Parathyroid adenoma (tissue), 2 donors: ENCODE data around the gene USP3.
A peak's percentile ranks its signal among the peaks of the same experiment; 100 is the strongest.
"Not testable (repeated sequence)": the region's sequence is repeated elsewhere in the genome, so short reads cannot be mapped to it uniquely, and the experiment has no call there.

Source experiments
- H2AFZ ChIP-seq: fragments of 300-600 bp; sonication (generic); one replicate; pipeline ENCODE4 v1.7.0; 2017; ENCODE audit warnings: antibody characterized with exemption, mild to moderate bottlenecking
- H3K27ac ChIP-seq: fragments of 300-600 bp; sonication (generic); one replicate; pipeline ENCODE4 v1.7.0; 2017
- H3K27me3 ChIP-seq: fragments of 300-600 bp; sonication (generic); one replicate; pipeline ENCODE4 v1.7.0; 2017; ENCODE audit warnings: low read length; ENCODE audit not compliant: control insufficient read depth, insufficient read depth
- H3K36me3 ChIP-seq: fragments of 300-600 bp; sonication (generic); one replicate; pipeline ENCODE4 v1.7.0; 2017; ENCODE audit warnings: low read length; ENCODE audit not compliant: control insufficient read depth, insufficient read depth
- H3K4me1 ChIP-seq: fragments of 300-600 bp; sonication (generic); one replicate; pipeline ENCODE4 v1.7.0; 2017; ENCODE audit warnings: control low read depth
- H3K4me2 ChIP-seq: fragments of 300-600 bp; sonication (generic); one replicate; pipeline ENCODE4 v1.7.0; 2017; ENCODE audit warnings: low read length
- H3K4me3 ChIP-seq: fragments of 300-600 bp; sonication (generic); one replicate; pipeline ENCODE4 v1.7.0; 2017; ENCODE audit warnings: low read depth, low read length
- H3K79me2 ChIP-seq: fragments of 300-600 bp; sonication (generic); one replicate; pipeline ENCODE4 v1.7.0; 2017; ENCODE audit warnings: control low read depth
- H3K9ac ChIP-seq: fragments of 300-600 bp; sonication (generic); one replicate; pipeline ENCODE4 v1.7.0; 2017; ENCODE audit warnings: mild to moderate bottlenecking
- H3K9me3 ChIP-seq: fragments of 300-600 bp; sonication (generic); one replicate; pipeline ENCODE4 v1.7.0; 2017; ENCODE audit warnings: low read length; ENCODE audit not compliant: control insufficient read depth
- CTCF ChIP-seq: fragments of 300-600 bp; sonication (generic); IDR thresholded peaks from one replicate; pipeline ENCODE4 v1.7.0; 2017; ENCODE audit warnings: antibody characterized with exemption, mild to moderate bottlenecking
- donor health status: primary hyperparathyroidism.

Gene USP3

GRCh38 chr15:63487076-63487757 lies 17.2 kb upstream of the USP3 start:
- Histone ChIP-seq H3K27me3 (no peaks in the 10 kb centered on the region), H3K36me3 (no peaks in the 10 kb centered on the region), H3K27ac (no peak overlapping the region), H3K4me1 (no peaks in the 10 kb centered on the region), H3K9ac (no peak overlapping the region), H3K4me3 (no peak overlapping the region), H2AFZ (no peak overlapping the region), H3K4me2 (no peak overlapping the region), H3K79me2 (no peaks in the 10 kb centered on the region), H3K9me3 (no peaks in the 10 kb centered on the region)
- TF ChIP-seq CTCF, result peak; percentile 72

- not testable (repeated sequence) for H3K4me1 ChIP-seq, H3K27ac ChIP-seq, H3K79me2 ChIP-seq, H3K9ac ChIP-seq, H3K36me3 ChIP-seq, H3K4me3 ChIP-seq, H3K27me3 ChIP-seq, H2AFZ ChIP-seq, H3K4me2 ChIP-seq, H3K9me3 ChIP-seq
Measured at GRCh38 chr15:63487758-63488397, 16.5 kb upstream of the USP3 start.

GRCh38 chr15:63488398-63488960 lies 15.9 kb upstream of the USP3 start:
- H3K9me3 ChIP-seq, result no peaks in the 10 kb centered on the region
- H3K4me3 ChIP-seq, result no peak overlapping the region
- no peaks in the 10 kb centered on the region for H3K36me3 ChIP-seq
- H3K79me2 ChIP-seq, result no peaks in the 10 kb centered on the region
- no peaks in the 10 kb centered on the region for H3K4me1 ChIP-seq
- H2AFZ ChIP-seq, result no peak overlapping the region
- no peak overlapping the region for H3K9ac ChIP-seq
- H3K27me3 ChIP-seq, result no peaks in the 10 kb centered on the region
- H3K27ac ChIP-seq, result no peak overlapping the region
- TF ChIP-seq CTCF, result no peak
- no peak overlapping the region for H3K4me2 ChIP-seq

GRCh38 chr15:63489352-63489751 lies 15.0 kb upstream of the USP3 start:
- Histone ChIP-seq H3K27me3 (no peaks in the 10 kb centered on the region), H3K36me3 (no peaks in the 10 kb centered on the region), H3K79me2 (no peaks in the 10 kb centered on the region), H3K9ac (no peak overlapping the region), H3K4me2 (no peak overlapping the region), H3K9me3 (no peaks in the 10 kb centered on the region), H3K27ac (no peak overlapping the region), H3K4me3 (no peak overlapping the region), H2AFZ (no peak overlapping the region), H3K4me1 (no peaks in the 10 kb centered on the region)
- TF ChIP-seq CTCF, result no peak

GRCh38 chr15:63490345-63491034 lies 13.9 kb upstream of the USP3 start:
- Histone ChIP-seq H3K36me3 (no peaks in the 10 kb centered on the region), H3K9me3 (no peaks in the 10 kb centered on the region), H3K27me3 (no peaks in the 10 kb centered on the region), H3K4me3 (no peak overlapping the region), H3K79me2 (no peaks in the 10 kb centered on the region), H3K27ac (no peak overlapping the region), H3K4me2 (no peak overlapping the region), H3K9ac (no peak overlapping the region), H2AFZ (no peak overlapping the region), H3K4me1 (no peaks in the 10 kb centered on the region)
- no peak for TF ChIP-seq CTCF
